Measurements from ENCODE around the gene ADGB.

DNA sequence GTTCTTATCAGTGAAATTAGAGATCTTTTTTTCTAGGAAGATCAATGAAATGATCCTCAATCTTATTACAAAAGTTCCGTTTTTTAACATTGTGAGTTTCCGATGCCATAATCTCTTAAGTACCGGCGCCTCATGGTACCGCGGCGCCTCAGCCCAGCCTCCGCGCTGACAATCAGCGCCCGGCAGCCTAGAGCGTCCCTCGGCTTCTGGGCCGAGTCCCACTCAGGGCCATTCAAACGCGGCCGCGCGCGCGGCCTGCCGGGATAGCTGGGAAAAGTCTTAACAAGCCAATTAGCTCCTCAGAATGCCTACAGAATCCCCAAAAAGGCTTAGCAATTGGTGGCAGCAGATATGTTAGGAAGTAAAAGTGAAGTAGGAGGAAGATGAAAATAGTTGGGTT lies 204.8 kb downstream of the ADGB start:
- TF ChIP-seq, protein P1, sequence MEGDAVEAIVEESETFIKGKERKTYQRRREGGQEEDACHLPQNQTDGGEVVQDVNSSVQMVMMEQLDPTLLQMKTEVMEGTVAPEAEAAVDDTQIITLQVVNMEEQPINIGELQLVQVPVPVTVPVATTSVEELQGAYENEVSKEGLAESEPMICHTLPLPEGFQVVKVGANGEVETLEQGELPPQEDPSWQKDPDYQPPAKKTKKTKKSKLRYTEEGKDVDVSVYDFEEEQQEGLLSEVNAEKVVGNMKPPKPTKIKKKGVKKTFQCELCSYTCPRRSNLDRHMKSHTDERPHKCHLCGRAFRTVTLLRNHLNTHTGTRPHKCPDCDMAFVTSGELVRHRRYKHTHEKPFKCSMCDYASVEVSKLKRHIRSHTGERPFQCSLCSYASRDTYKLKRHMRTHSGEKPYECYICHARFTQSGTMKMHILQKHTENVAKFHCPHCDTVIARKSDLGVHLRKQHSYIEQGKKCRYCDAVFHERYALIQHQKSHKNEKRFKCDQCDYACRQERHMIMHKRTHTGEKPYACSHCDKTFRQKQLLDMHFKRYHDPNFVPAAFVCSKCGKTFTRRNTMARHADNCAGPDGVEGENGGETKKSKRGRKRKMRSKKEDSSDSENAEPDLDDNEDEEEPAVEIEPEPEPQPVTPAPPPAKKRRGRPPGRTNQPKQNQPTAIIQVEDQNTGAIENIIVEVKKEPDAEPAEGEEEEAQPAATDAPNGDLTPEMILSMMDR (IDR thresholded peaks at IDR 0.05; ENCODE audit: low read depth, low read length, missing input control): no peak
- TF ChIP-seq YY1 (IDR thresholded peaks at IDR 0.05) (no peak), NR2F2 (IDR thresholded peaks at IDR 0.05) (no peak), RAD21 (IDR thresholded peaks at IDR 0.05) (no peak), SP1 (IDR thresholded peaks at IDR 0.05) (no peak), EGR1 (IDR thresholded peaks at IDR 0.05; ENCODE audit: low read depth in 2 of 2) (no peak), FOXA1 (IDR thresholded peaks at IDR 0.05) (no peak), JUND (IDR thresholded peaks at IDR 0.05) (no peak)
- TF ChIP-seq, protein P2, sequence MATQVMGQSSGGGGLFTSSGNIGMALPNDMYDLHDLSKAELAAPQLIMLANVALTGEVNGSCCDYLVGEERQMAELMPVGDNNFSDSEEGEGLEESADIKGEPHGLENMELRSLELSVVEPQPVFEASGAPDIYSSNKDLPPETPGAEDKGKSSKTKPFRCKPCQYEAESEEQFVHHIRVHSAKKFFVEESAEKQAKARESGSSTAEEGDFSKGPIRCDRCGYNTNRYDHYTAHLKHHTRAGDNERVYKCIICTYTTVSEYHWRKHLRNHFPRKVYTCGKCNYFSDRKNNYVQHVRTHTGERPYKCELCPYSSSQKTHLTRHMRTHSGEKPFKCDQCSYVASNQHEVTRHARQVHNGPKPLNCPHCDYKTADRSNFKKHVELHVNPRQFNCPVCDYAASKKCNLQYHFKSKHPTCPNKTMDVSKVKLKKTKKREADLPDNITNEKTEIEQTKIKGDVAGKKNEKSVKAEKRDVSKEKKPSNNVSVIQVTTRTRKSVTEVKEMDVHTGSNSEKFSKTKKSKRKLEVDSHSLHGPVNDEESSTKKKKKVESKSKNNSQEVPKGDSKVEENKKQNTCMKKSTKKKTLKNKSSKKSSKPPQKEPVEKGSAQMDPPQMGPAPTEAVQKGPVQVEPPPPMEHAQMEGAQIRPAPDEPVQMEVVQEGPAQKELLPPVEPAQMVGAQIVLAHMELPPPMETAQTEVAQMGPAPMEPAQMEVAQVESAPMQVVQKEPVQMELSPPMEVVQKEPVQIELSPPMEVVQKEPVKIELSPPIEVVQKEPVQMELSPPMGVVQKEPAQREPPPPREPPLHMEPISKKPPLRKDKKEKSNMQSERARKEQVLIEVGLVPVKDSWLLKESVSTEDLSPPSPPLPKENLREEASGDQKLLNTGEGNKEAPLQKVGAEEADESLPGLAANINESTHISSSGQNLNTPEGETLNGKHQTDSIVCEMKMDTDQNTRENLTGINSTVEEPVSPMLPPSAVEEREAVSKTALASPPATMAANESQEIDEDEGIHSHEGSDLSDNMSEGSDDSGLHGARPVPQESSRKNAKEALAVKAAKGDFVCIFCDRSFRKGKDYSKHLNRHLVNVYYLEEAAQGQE (IDR thresholded peaks at IDR 0.05): no peak
- TF ChIP-seq, protein P3, sequence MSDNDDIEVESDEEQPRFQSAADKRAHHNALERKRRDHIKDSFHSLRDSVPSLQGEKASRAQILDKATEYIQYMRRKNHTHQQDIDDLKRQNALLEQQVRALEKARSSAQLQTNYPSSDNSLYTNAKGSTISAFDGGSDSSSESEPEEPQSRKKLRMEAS (IDR thresholded peaks at IDR 0.05): no peak
- TF ChIP-seq, protein P4, sequence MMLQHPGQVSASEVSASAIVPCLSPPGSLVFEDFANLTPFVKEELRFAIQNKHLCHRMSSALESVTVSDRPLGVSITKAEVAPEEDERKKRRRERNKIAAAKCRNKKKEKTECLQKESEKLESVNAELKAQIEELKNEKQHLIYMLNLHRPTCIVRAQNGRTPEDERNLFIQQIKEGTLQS (IDR thresholded peaks at IDR 0.05): no peak
